ENCODE data around the gene GPX4.

GRCh38 chr19:1116726-1117581, 13.2 kb downstream of the GPX4 start:
- no peak for TF ChIP-seq CTCF (IDR thresholded peaks at IDR 0.05 in 8 of 11, conservative IDR thresholded peaks at IDR 0.05 in 3 of 11)
- TF ChIP-seq POLR2A (IDR thresholded peaks at IDR 0.05), result no peak
- TF ChIP-seq POLR2AphosphoS5 (IDR thresholded peaks at IDR 0.05), result peak in 2 of 3 donors; percentile 30 to 76

Measured in spleen (tissue), 7 donors.